Cardiac muscle cell (in vitro differentiated cells and primary cell): Measurements from ENCODE around the gene PIBF1. TPM values are rescaled to one million over a fixed set of nuclear protein-coding genes. Genes with fewer than 3 reads are reported as not detected.

Source experiments
- DNase-seq, 2 donors: peaks; one replicate each; pipeline versions ENCODE4 v3.0.0 to v3.0.0-alpha.2; 2010 to 2017; ENCODE audit warnings: low read depth in 1 of 2, low spot score in 1 of 2
- H3K27ac ChIP-seq: fragments of 200-600 bp; sonication (generic); 2 replicates; pipeline ENCODE4 v1.5.1; 2016
- H3K27me3 ChIP-seq: fragments of 200-600 bp; sonication (generic); 2 replicates; pipeline ENCODE4 v1.6.0; 2016; ENCODE audit warnings: control low read depth
- H3K36me3 ChIP-seq: fragments of 200-600 bp; sonication (generic); 2 replicates; pipeline ENCODE4 v1.5.1; 2016; ENCODE audit warnings: control low read depth
- H3K4me1 ChIP-seq: fragments of 200-600 bp; sonication (generic); 2 replicates; pipeline ENCODE4 v1.8.1; 2017; ENCODE audit warnings: low read depth, mild to moderate bottlenecking, mixed run types
- H3K4me3 ChIP-seq: fragments of 200-600 bp; sonication (generic); 2 replicates; pipeline ENCODE4 v1.5.1; 2016; ENCODE audit warnings: mild to moderate bottlenecking
- H3K9me3 ChIP-seq: fragments of 200-600 bp; sonication (generic); 2 replicates; pipeline ENCODE4 v1.5.1; 2017; ENCODE audit warnings: low read depth, mild to moderate bottlenecking, control low read depth
- polyA plus RNA-seq: library from polyadenylated mRNA; unstranded; fragments of >200 nt; fragmentation: Nextera tagmentation; extraction: Ambion mirVana; gene quantifications from 2 replicates; pipeline ENCODE4 v1.2.1, GENCODE V29; 2016
- total RNA-seq: library from RNA; depleted of rRNA; stranded (reverse); fragments of >200 nt; gene quantifications from 2 replicates; pipeline ENCODE4 v1.2.3, GENCODE V29; 2016
- TF ChIP-seq, protein P1 (sequence below): IDR thresholded peaks from 2 replicates; pipeline ENCODE4 v1.5.1; 2012; ENCODE audit warnings: low read depth, mild to moderate bottlenecking, low read length

The PIBF1 gene
- total and polyA plus RNA-seq, 2 experiments from 2014 or later = 16.4 to 19.2 TPM

DNA sequence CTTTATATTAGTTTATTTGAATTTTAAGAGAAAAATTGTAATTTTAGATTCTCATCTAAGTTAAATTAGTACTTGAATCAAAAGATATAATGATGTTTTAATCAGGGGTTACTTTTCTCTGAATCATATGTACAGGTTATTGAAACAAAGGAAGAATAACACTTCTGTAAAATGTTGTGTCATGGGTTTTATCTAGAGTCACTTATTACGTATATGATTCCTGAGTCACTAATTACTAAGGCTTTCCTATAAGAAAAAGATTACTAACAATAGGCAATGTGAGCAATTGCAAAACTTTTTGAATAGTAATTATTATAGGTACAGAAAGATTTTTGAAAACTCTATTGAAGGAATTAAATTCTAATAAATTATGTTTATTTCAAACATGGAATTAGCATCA lies 177.7 kb downstream of the PIBF1 start:
- Histone ChIP-seq H3K9me3 (no peaks in the 10 kb centered on the region), H3K4me3 (no peak overlapping the region), H3K4me1 (no peaks in the 10 kb centered on the region), H3K27me3 (no peaks in the 10 kb centered on the region), H3K27ac (no peak overlapping the region), H3K36me3 (no peaks in the 10 kb centered on the region)
- TF ChIP-seq, protein P1, sequence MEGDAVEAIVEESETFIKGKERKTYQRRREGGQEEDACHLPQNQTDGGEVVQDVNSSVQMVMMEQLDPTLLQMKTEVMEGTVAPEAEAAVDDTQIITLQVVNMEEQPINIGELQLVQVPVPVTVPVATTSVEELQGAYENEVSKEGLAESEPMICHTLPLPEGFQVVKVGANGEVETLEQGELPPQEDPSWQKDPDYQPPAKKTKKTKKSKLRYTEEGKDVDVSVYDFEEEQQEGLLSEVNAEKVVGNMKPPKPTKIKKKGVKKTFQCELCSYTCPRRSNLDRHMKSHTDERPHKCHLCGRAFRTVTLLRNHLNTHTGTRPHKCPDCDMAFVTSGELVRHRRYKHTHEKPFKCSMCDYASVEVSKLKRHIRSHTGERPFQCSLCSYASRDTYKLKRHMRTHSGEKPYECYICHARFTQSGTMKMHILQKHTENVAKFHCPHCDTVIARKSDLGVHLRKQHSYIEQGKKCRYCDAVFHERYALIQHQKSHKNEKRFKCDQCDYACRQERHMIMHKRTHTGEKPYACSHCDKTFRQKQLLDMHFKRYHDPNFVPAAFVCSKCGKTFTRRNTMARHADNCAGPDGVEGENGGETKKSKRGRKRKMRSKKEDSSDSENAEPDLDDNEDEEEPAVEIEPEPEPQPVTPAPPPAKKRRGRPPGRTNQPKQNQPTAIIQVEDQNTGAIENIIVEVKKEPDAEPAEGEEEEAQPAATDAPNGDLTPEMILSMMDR = no peak
- peak in 1 of 2 donors; percentile 54 for DNase-seq

DNA sequence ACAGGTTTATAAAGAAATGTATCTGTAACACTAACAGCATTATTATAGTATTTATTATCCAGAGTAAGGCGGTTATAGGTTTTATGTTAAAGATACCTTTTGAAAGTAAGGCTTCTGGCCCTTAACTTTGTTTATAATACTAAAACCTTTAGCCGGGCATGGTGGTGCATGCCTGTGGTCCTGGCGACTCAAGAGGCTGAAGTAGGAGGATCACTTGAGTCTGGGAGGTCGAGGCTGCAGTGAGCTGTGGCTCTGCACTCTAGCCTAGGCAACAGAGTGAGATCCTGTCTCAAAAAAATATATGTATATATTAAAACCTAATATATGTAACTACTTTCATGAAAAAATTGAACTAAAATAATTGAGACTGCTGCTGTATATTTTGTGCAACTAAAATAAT lies 178.2 kb downstream of the PIBF1 start:
- TF ChIP-seq, protein P1 = no peak
- no peak for DNase-seq
- Histone ChIP-seq H3K27me3 (no peaks in the 10 kb centered on the region), H3K4me1 (no peaks in the 10 kb centered on the region), H3K27ac (no peak overlapping the region), H3K36me3 (no peaks in the 10 kb centered on the region), H3K4me3 (no peak overlapping the region), H3K9me3 (no peaks in the 10 kb centered on the region)

DNA sequence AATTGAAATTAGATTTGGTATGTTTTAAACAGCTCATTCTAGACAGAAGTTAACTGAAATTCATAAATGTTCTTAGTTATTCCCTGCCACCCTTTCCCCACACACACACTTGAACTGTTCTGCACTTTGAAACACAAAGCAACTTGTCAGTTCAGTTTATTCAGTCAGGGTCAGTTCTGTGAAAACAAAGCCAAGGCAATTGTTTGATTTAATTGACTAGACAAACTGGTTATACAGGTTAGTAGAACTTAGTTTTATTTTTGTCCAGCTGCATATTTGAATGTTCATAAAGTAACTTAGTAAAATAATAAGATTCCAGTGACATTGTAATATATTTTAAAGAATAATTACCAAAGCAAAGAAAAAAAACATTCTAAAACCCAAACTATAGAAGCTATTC lies 178.6 kb downstream of the PIBF1 start:
- Histone ChIP-seq H3K36me3 (no peaks in the 10 kb centered on the region), H3K4me3 (no peak overlapping the region), H3K4me1 (no peaks in the 10 kb centered on the region), H3K27ac (no peak overlapping the region), H3K9me3 (no peaks in the 10 kb centered on the region), H3K27me3 (no peaks in the 10 kb centered on the region)
- DNase-seq = no peak
- TF ChIP-seq, protein P1 = no peak

GRCh38 chr13:72963762-72964161 lies 181.8 kb downstream of the PIBF1 start:
- DNase-seq = no peak

DNA sequence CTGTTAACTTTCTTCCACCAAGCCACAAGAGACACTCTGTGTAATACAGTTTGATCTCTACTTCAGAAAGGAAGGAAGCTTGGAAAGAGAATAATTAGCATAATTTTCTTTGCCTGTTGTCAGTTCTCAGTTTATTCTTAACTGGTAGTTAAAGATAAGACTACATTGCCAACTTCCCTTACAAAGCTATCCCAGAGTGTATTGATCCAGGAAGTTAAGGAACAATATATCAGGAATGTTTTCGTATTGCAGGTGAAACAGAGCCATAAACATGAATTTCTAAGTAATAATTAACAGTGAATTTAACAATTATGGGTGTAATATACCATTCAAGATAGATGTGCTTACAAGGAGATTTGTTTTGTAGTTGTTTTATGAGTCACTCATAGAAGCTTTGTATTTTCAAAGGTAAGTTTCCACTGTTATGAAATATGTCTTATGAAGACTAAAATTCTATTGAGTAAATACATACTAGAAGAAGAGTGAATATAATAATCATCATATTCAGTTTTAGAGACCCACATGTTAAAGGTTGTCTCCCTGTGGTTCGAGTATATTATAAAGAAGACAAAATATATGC lies 188.5 kb downstream of the PIBF1 start:
- H3K4me1 ChIP-seq = no peaks in the 10 kb centered on the region
- no peak for DNase-seq
- TF ChIP-seq, protein P1 = no peak
- H3K9me3 ChIP-seq = no peaks in the 10 kb centered on the region
- no peak overlapping the region for H3K4me3 ChIP-seq
- no peaks in the 10 kb centered on the region for H3K36me3 ChIP-seq
- no peaks in the 10 kb centered on the region for H3K27me3 ChIP-seq
- no peak overlapping the region for H3K27ac ChIP-seq

More at GRCh38 chr13:72963762-72964161, 181.8 kb downstream of the PIBF1 start:
- TF ChIP-seq, protein P1 = no peak
- H3K27me3 ChIP-seq = no peaks in the 10 kb centered on the region
- no peaks in the 10 kb centered on the region for H3K4me1 ChIP-seq
- H3K9me3 ChIP-seq = no peaks in the 10 kb centered on the region
- no peaks in the 10 kb centered on the region for H3K36me3 ChIP-seq
- H3K4me3 ChIP-seq = no peak overlapping the region
- H3K27ac ChIP-seq = no peak overlapping the region
